ENCODE results near the gene IER3. TPM values are rescaled to one million over a fixed set of nuclear protein-coding genes. Genes with fewer than 3 reads are reported as not detected.

Gene IER3
- total RNA-seq, 5 donors from 2014 or later (not counting 1 experiment from before 2014, with no cell fraction given), result 8.9 to 30.8 (median 12.4) TPM

- Mint-ChIP-seq H3K9me3 (no peaks in the 10 kb centered on the region), H3K4me3 (no peak overlapping the region), H3K4me1 (peaks cover 9 to 26% (median 14%) of the 10 kb centered on the region in 3 donors), H3K27ac (no peak overlapping the region), H3K27me3 (no peaks in the 10 kb centered on the region), H3K36me3 (no peaks in the 10 kb centered on the region)
- no peaks in the 10 kb centered on the region for H3K36me3 ChIP-seq (ENCODE audit: control insufficient read depth in 2 of 2, extremely low read depth in 1 of 2, insufficient read depth in 1 of 2, low read length in 1 of 2)
- no peak overlapping the region for H3K27ac ChIP-seq (ENCODE audit: low read length)
- no peak overlapping the region for H3K4me3 ChIP-seq (ENCODE audit: control insufficient read depth in 1 of 2, extremely low read depth in 1 of 2, low read length in 1 of 2)
- H3K4me1 ChIP-seq (ENCODE audit: control insufficient read depth in 1 of 2, extremely low read depth in 1 of 2, insufficient read depth in 2 of 2, low read length in 2 of 2), result peaks cover 0 to 2% of the 10 kb centered on the region in 2 experiments
- DNase-seq (no peak), ATAC-seq (replicated peaks in 1 of 4) (no peak)
- WGBS (ENCODE audit: insufficient coverage), result 83% methylated on average over 6 of the region's 12 CpGs
- ChIA-PET POLR2A (no interaction called here), CTCF (interaction anchor here in 1 of 2 donors (0.7 kb wide), 2 partner anchors 11 to 115 kb away, joined by 3 read pairs; no protein-coding TSS in a partner anchor)
- no peaks in the 10 kb centered on the region for H3K9me3 ChIP-seq
- peaks cover 0 to 4% of the 10 kb centered on the region in 2 experiments for H3K27me3 ChIP-seq (replicated peaks in 1 of 2; ENCODE audit: control insufficient read depth in 2 of 2, extremely low read depth in 1 of 2, insufficient read depth in 2 of 2, low read length in 1 of 2)
These were observed 8.0 kb upstream of the IER3 start for GRCh38 chr6:30752157-30752927.

GRCh38 chr6:30750379-30750668, 6.0 kb upstream of the IER3 start:
- Mint-ChIP-seq H3K4me3 (no peak overlapping the region), H3K4me1 (peaks cover 8 to 25% (median 14%) of the 10 kb centered on the region in 3 donors), H3K27ac (no peak overlapping the region), H3K9me3 (no peaks in the 10 kb centered on the region), H3K27me3 (no peaks in the 10 kb centered on the region), H3K36me3 (no peaks in the 10 kb centered on the region)
- ATAC-seq (replicated peaks in 1 of 4) (no peak), DNase-seq (no peak)
- Histone ChIP-seq H3K9me3 (no peaks in the 10 kb centered on the region), H3K36me3 (ENCODE audit: control insufficient read depth in 2 of 2, extremely low read depth in 1 of 2, insufficient read depth in 1 of 2, low read length in 1 of 2) (no peaks in the 10 kb centered on the region), H3K27ac (ENCODE audit: low read length) (no peak overlapping the region), H3K4me1 (ENCODE audit: control insufficient read depth in 1 of 2, extremely low read depth in 1 of 2, insufficient read depth in 2 of 2, low read length in 2 of 2) (no peaks in the 10 kb centered on the region), H3K27me3 (replicated peaks in 1 of 2; ENCODE audit: control insufficient read depth in 2 of 2, extremely low read depth in 1 of 2, insufficient read depth in 2 of 2, low read length in 1 of 2) (peaks cover 0 to 2% of the 10 kb centered on the region in 2 experiments), H3K4me3 (ENCODE audit: control insufficient read depth in 1 of 2, extremely low read depth in 1 of 2, low read length in 1 of 2) (no peak overlapping the region)
- CTCF ChIA-PET, result no interaction called here
- POLR2A ChIA-PET, result no interaction called here

GRCh38 chr6:30749554-30750378, 5.4 kb upstream of the IER3 start:
- Histone ChIP-seq H3K4me1 (ENCODE audit: control insufficient read depth in 1 of 2, extremely low read depth in 1 of 2, insufficient read depth in 2 of 2, low read length in 2 of 2) (peaks cover 0 to under 1% of the 10 kb centered on the region in 2 experiments), H3K27me3 (replicated peaks in 1 of 2; ENCODE audit: control insufficient read depth in 2 of 2, extremely low read depth in 1 of 2, insufficient read depth in 2 of 2, low read length in 1 of 2) (no peaks in the 10 kb centered on the region), H3K4me3 (ENCODE audit: control insufficient read depth in 1 of 2, extremely low read depth in 1 of 2, low read length in 1 of 2) (no peak overlapping the region), H3K36me3 (ENCODE audit: control insufficient read depth in 2 of 2, extremely low read depth in 1 of 2, insufficient read depth in 1 of 2, low read length in 1 of 2) (no peaks in the 10 kb centered on the region), H3K9me3 (no peaks in the 10 kb centered on the region), H3K27ac (ENCODE audit: low read length) (no peak overlapping the region)
- ATAC-seq (replicated peaks in 1 of 4) (no peak), DNase-seq (no peak)
- no peaks in the 10 kb centered on the region for H3K9me3 Mint-ChIP-seq
- WGBS (ENCODE audit: insufficient coverage), result 93% methylated on average over 12 of the region's 12 CpGs
- no peak overlapping the region for H3K27ac Mint-ChIP-seq
- no peaks in the 10 kb centered on the region for H3K27me3 Mint-ChIP-seq
- POLR2A ChIA-PET, result no interaction called here
- H3K4me1 Mint-ChIP-seq, result peaks cover 11 to 31% (median 17%) of the 10 kb centered on the region in 3 donors
- H3K4me3 Mint-ChIP-seq, result no peak overlapping the region
- CTCF ChIA-PET, result no interaction called here
- H3K36me3 Mint-ChIP-seq, result no peaks in the 10 kb centered on the region

- no peaks in the 10 kb centered on the region for H3K9me3 Mint-ChIP-seq
- WGBS (ENCODE audit: insufficient coverage), result no CpG with 5 or more reads among the region's 8 CpGs
- no peak for DNase-seq
- ATAC-seq (replicated peaks in 1 of 4), result no peak
- H3K4me3 Mint-ChIP-seq, result no peak overlapping the region
- H3K4me1 Mint-ChIP-seq, result peaks cover 13 to 31% (median 19%) of the 10 kb centered on the region in 3 donors
- POLR2A ChIA-PET, result no interaction called here
- H3K27me3 ChIP-seq (replicated peaks in 1 of 2; ENCODE audit: control insufficient read depth in 2 of 2, extremely low read depth in 1 of 2, insufficient read depth in 2 of 2, low read length in 1 of 2), result no peaks in the 10 kb centered on the region
- H3K36me3 ChIP-seq (ENCODE audit: control insufficient read depth in 2 of 2, extremely low read depth in 1 of 2, insufficient read depth in 1 of 2, low read length in 1 of 2), result no peaks in the 10 kb centered on the region
- no peak overlapping the region for H3K27ac Mint-ChIP-seq
- H3K27me3 Mint-ChIP-seq, result no peaks in the 10 kb centered on the region
- H3K4me1 ChIP-seq (ENCODE audit: control insufficient read depth in 1 of 2, extremely low read depth in 1 of 2, insufficient read depth in 2 of 2, low read length in 2 of 2), result peaks cover 0 to 8% of the 10 kb centered on the region in 2 experiments
- H3K27ac ChIP-seq (ENCODE audit: low read length), result no peak overlapping the region
- no peak overlapping the region for H3K4me3 ChIP-seq (ENCODE audit: control insufficient read depth in 1 of 2, extremely low read depth in 1 of 2, low read length in 1 of 2)
- H3K36me3 Mint-ChIP-seq, result no peaks in the 10 kb centered on the region
- CTCF ChIA-PET, result no interaction called here
- H3K9me3 ChIP-seq, result no peaks in the 10 kb centered on the region
These were observed 4.6 kb upstream of the IER3 start for GRCh38 chr6:30748851-30749540.

- H3K9me3 ChIP-seq, result no peaks in the 10 kb centered on the region
- H3K36me3 ChIP-seq (ENCODE audit: control insufficient read depth in 2 of 2, extremely low read depth in 1 of 2, insufficient read depth in 1 of 2, low read length in 1 of 2), result no peaks in the 10 kb centered on the region
- ATAC-seq (replicated peaks in 1 of 4) (no peak), DNase-seq (no peak)
- ChIA-PET CTCF (interaction anchor here (0.6 to 1.6 kb wide), 2 partner anchors 17 to 207 kb away, joined by 3 to 6 read pairs; no protein-coding TSS in a partner anchor), POLR2A (no interaction called here)
- H3K4me3 ChIP-seq (ENCODE audit: control insufficient read depth in 1 of 2, extremely low read depth in 1 of 2, low read length in 1 of 2), result no peak overlapping the region
- Mint-ChIP-seq H3K36me3 (no peaks in the 10 kb centered on the region), H3K4me3 (no peak overlapping the region), H3K27ac (peak overlapping the region; percentile 2 to 56), H3K9me3 (no peaks in the 10 kb centered on the region), H3K4me1 (peaks cover 16 to 40% (median 26%) of the 10 kb centered on the region in 3 donors), H3K27me3 (no peaks in the 10 kb centered on the region)
- no peaks in the 10 kb centered on the region for H3K27me3 ChIP-seq (replicated peaks in 1 of 2; ENCODE audit: control insufficient read depth in 2 of 2, extremely low read depth in 1 of 2, insufficient read depth in 2 of 2, low read length in 1 of 2)
- peaks cover 2 to 16% of the 10 kb centered on the region in 2 experiments for H3K4me1 ChIP-seq (ENCODE audit: control insufficient read depth in 1 of 2, extremely low read depth in 1 of 2, insufficient read depth in 2 of 2, low read length in 2 of 2)
- 73% methylated on average over 3 of the region's 6 CpGs for WGBS (ENCODE audit: insufficient coverage)
- no peak overlapping the region for H3K27ac ChIP-seq (ENCODE audit: low read length)
These were observed 3.8 kb upstream of the IER3 start for GRCh38 chr6:30747902-30748769.

GRCh38 chr6:30747300-30747687, 2.9 kb upstream of the IER3 start:
- Mint-ChIP-seq H3K4me1 (peaks cover 18 to 41% (median 28%) of the 10 kb centered on the region in 3 donors), H3K4me3 (no peak overlapping the region), H3K27me3 (no peaks in the 10 kb centered on the region), H3K36me3 (no peaks in the 10 kb centered on the region), H3K27ac (peak overlapping the region; percentile 16 to 56), H3K9me3 (no peaks in the 10 kb centered on the region)
- peaks cover 2 to 21% of the 10 kb centered on the region in 2 experiments for H3K4me1 ChIP-seq (ENCODE audit: control insufficient read depth in 1 of 2, extremely low read depth in 1 of 2, insufficient read depth in 2 of 2, low read length in 2 of 2)
- CTCF ChIA-PET, result interaction anchor here (0.6 to 1.6 kb wide), 2 partner anchors 17 to 206 kb away, joined by 3 to 6 read pairs; no protein-coding TSS in a partner anchor
- 100% methylated on average over 1 of the region's 1 CpG for WGBS (ENCODE audit: insufficient coverage)
- ATAC-seq (replicated peaks in 1 of 4) (no peak), DNase-seq (no peak)
- POLR2A ChIA-PET, result no interaction called here
- H3K4me3 ChIP-seq (ENCODE audit: control insufficient read depth in 1 of 2, extremely low read depth in 1 of 2, low read length in 1 of 2), result no peak overlapping the region
- no peak overlapping the region for H3K27ac ChIP-seq (ENCODE audit: low read length)
- H3K36me3 ChIP-seq (ENCODE audit: control insufficient read depth in 2 of 2, extremely low read depth in 1 of 2, insufficient read depth in 1 of 2, low read length in 1 of 2), result no peaks in the 10 kb centered on the region
- H3K27me3 ChIP-seq (replicated peaks in 1 of 2; ENCODE audit: control insufficient read depth in 2 of 2, extremely low read depth in 1 of 2, insufficient read depth in 2 of 2, low read length in 1 of 2), result no peaks in the 10 kb centered on the region
- no peaks in the 10 kb centered on the region for H3K9me3 ChIP-seq
